HepG2 (cell line): ENCODE measurements around the gene ZNF101. TPM values are rescaled to one million over a fixed set of nuclear protein-coding genes. Genes with fewer than 3 reads are reported as not detected.
A peak's percentile ranks its signal among the peaks of the same experiment; 100 is the strongest.

Experiments
- EED ChIP-seq: sonication (generic); formaldehyde crosslinking; IDR thresholded peaks from 2 replicates; pipeline ENCODE4 v1.5.0; 2020; ENCODE audit warnings: mild to moderate bottlenecking, missing genetic modification reagents
- ELF1 ChIP-seq: sonication (generic); formaldehyde crosslinking; IDR thresholded peaks from 2 replicates; pipeline ENCODE4 v1.4.0; 2020; ENCODE audit warnings: missing genetic modification reagents
- ETS1 ChIP-seq: sonication (generic); formaldehyde crosslinking; IDR thresholded peaks from 2 replicates; pipeline ENCODE4 v1.4.0; 2020; ENCODE audit warnings: missing genetic modification reagents
- ETV6 ChIP-seq: sonication (generic); formaldehyde crosslinking; conservative IDR thresholded peaks from 2 replicates; pipeline ENCODE4 v1.4.0; 2020; ENCODE audit warnings: missing genetic modification reagents
- FOXP4 ChIP-seq: sonication (generic); formaldehyde crosslinking; IDR thresholded peaks from 2 replicates; pipeline ENCODE4 v1.4.0; 2020; ENCODE audit warnings: missing genetic modification reagents
- IKZF1 ChIP-seq: fragments of 450-650 bp; IDR thresholded peaks from 2 replicates; pipeline ENCODE4 v1.7.1; 2016
- LCORL ChIP-seq, 2 experiments: fragments of 450-650 bp in 1 of 2; sonication (generic) in 1 of 2; formaldehyde crosslinking in 1 of 2; IDR thresholded peaks; 2 replicates each; pipeline versions ENCODE4 v1.5.0 to v1.6.1; 2017 to 2020; ENCODE audit warnings: antibody characterized with exemption in 1 of 2, missing genetic modification reagents in 1 of 2
- TAF1 ChIP-seq: sonication (generic); formaldehyde crosslinking; IDR thresholded peaks from 2 replicates; pipeline ENCODE4 v1.4.0; 2020; ENCODE audit warnings: missing genetic modification reagents
- TFDP2 ChIP-seq: sonication (generic); formaldehyde crosslinking; IDR thresholded peaks from 2 replicates; pipeline ENCODE4 v1.4.0; 2020; ENCODE audit warnings: missing genetic modification reagents
- TGIF2 ChIP-seq: IDR thresholded peaks from 2 replicates; pipeline ENCODE4 v1.6.1; 2016; ENCODE audit warnings: control low read depth, missing compliant biosample characterization
- XRCC5 ChIP-seq: fragments of 200-400 bp; formaldehyde crosslinking; optimal IDR thresholded peaks from 2 replicates; pipeline ENCODE3; 2017; ENCODE audit warnings: mild to moderate bottlenecking, low read length
- ZBTB10 ChIP-seq: sonication (generic); formaldehyde crosslinking; IDR thresholded peaks from 2 replicates; pipeline ENCODE4 v1.4.0; 2020; ENCODE audit warnings: missing genetic modification reagents, borderline replicate concordance
- ZNF329 ChIP-seq: sonication (generic); formaldehyde crosslinking; IDR thresholded peaks from 2 replicates; pipeline ENCODE4 v1.9.0; 2021; ENCODE audit warnings: low read depth, mild to moderate bottlenecking, missing genetic modification reagents
- ZNF44 ChIP-seq: sonication (generic); formaldehyde crosslinking; IDR thresholded peaks from 2 replicates; pipeline ENCODE4 v1.5.1; 2020; ENCODE audit warnings: mild to moderate bottlenecking, missing genetic modification reagents
- ZNF572 ChIP-seq: sonication (generic); formaldehyde crosslinking; IDR thresholded peaks from 2 replicates; pipeline ENCODE4 v1.5.1; 2020; ENCODE audit warnings: mild to moderate bottlenecking, missing genetic modification reagents
- ZNF652 ChIP-seq: IDR thresholded peaks from 2 replicates; pipeline ENCODE4 v1.6.1; 2016; ENCODE audit warnings: low read depth, borderline replicate concordance
- ZNF687 ChIP-seq: sonication (generic); formaldehyde crosslinking; IDR thresholded peaks from 2 replicates; pipeline ENCODE4 v1.5.1; 2020; ENCODE audit warnings: mild to moderate bottlenecking, missing genetic modification reagents, moderate library complexity
- polyA plus RNA-seq, 8 experiments: library from polyadenylated mRNA; depleted of rRNA in 3 of 8; stranded (reverse) in 7 of 8; unstranded in 1 of 8; fragments of >200 nt; fragmentation: Illumina TruSeq in 4 of 8; extraction: Trizol in 4 of 8; gene quantifications; 2 replicates each; pipeline versions ENCODE4 v1.2.1 to v1.2.3, GENCODE V29; 2011 to 2016; ENCODE audit warnings: low read depth in 4 of 8, missing spikeins in 1 of 8, mixed read lengths in 1 of 8; ENCODE audit not compliant: insufficient read depth in 1 of 8
- total RNA-seq, 5 experiments: library from RNA; depleted of rRNA; stranded (reverse); fragments of >200 nt; fragmentation: Illumina TruSeq; extraction: Trizol; gene quantifications; 2 replicates each; pipeline ENCODE4 v1.2.3, GENCODE V29; 2016; ENCODE audit warnings: low read depth in 1 of 5

The ZNF101 gene
- total and polyA plus RNA-seq, 2 of the 13 experiments (the other 11 are each of a cell fraction or from before 2014, with no cell fraction given) = 12.9 to 28.9 TPM

- TF ChIP-seq ZBTB10 (CRISPR knock-in tag) (0 out of 2 replicates have a peak, but pooled peaks have one; percentile 8), TAF1 (CRISPR knock-in tag) (peak; percentile 83), ZNF329 (CRISPR knock-in tag) (0 out of 2 replicates have a peak, but pooled peaks have one; percentile 80), IKZF1 (no peak), TFDP2 (CRISPR knock-in tag) (0 out of 2 replicates have a peak, but pooled peaks have one; percentile 33), ZNF572 (CRISPR knock-in tag) (0 out of 2 replicates have a peak, but pooled peaks have one; percentile 18), ZNF652 (CRISPR knock-in tag) (0 out of 2 replicates have a peak, but pooled peaks have one; percentile 6), TGIF2 (0 out of 2 replicates have a peak, but pooled peaks have one; percentile 34), FOXP4 (CRISPR knock-in tag) (no peak; the same call in 1 of the 2 replicates), ETV6 (CRISPR knock-in tag) (peak; percentile 72), ETS1 (no peak), ELF1 (CRISPR knock-in tag) (peak; percentile 97), LCORL (IDR thresholded peaks at IDR 0.05) (no peak), LCORL (CRISPR knock-in tag; IDR thresholded peaks at IDR 0.05) (peak; percentile 45; the same call in 1 of the 2 replicates), ZNF44 (CRISPR knock-in tag) (no peak), XRCC5 (no peak), ZNF687 (CRISPR knock-in tag) (peak; percentile 73), EED (CRISPR knock-in tag) (peak; percentile 33; the same call in 1 of the 2 replicates)
Measured at GRCh38 chr19:19663256-19664120, 5.2 kb upstream of the ZNF101 start, which contains the start of gene ATP13A1 (continued).
